HG03565 (cell line): ENCODE data around the gene SGMS1.
"Not testable (repeated sequence)": the region's sequence is repeated elsewhere in the genome, so short reads cannot be mapped to it uniquely, and the experiment has no call there.

ENCODE experiments used
- ATAC-seq: cut with Tn5 transposase; IDR thresholded peaks from one replicate; pipeline ENCODE4 v1.9.1; 2021; ENCODE audit warnings: mild to moderate bottlenecking, moderate library complexity; ENCODE audit not compliant: unreplicated experiment

Gene SGMS1

GRCh38 chr10:50585921-50586739 lies 37.6 kb downstream of the SGMS1 start:
- ATAC-seq, result no peak

GRCh38 chr10:50582766-50583762 lies 40.7 kb downstream of the SGMS1 start:
- ATAC-seq, result no peak

- no peak for ATAC-seq
Measured at GRCh38 chr10:50582046-50582445, 41.7 kb downstream of the SGMS1 start.

DNA sequence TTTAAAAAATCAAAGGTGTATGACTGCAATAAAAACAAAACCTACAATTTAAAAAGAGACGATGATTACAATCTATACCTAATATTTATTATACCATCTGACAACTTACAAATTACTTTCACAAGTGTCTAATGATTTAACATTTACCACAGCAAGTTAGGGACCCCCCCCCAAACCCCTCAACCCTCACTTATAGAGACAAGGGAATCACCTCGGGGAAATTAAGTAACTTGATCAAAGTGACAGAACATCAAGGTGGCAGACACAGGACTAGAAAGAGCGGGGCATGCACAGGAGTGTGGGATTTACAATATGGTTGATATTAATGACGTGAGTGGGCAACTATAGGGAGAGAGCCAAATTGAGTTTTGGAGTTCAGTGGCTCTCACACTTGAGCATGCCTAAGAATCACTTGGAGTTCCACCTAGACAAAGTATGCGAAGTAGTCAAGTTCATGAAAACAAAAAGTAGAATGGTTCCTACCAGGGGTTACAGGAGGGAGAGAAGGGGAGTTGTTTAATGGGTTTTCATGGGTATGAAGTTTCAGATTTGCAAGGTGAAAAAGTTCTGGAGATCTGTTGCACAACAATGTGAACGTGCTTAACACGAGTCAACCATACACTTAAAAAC lies 43.4 kb downstream of the SGMS1 start:
- no peak for ATAC-seq

DNA sequence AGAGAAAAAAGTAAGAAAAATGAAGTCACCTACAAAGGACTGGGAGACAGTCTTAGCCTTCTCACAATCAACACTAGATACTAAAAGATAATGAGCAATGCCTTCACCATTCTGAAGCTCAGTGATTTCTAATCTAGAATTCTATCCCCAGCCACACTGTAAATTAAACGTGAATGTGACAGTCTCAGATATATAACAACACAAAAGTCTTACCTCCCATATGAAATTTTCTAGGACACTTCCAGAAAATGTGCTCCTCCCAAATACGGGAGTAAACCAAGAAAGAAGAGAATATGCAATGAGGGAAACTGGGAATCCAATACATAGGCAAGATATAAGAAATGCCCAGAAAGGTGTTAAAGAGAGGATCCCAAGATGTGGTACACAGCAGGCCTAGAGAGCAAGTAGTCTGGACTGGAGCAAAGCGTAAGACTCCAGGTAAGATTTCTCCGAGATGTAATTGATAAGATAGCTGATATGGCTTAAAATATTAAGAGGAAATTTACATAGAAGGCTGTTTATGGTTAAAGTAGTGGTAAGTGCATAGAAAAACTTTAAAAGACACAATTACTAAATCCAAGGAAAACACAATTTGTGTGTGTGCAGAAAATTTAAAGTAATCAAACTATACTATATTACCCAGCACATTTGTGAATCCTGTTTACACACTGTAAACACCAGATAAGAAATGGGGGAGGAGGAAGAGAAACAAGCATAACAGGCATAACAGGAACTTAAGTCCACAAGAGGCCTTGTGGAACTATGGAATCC lies 44.1 kb downstream of the SGMS1 start:
- ATAC-seq, result no peak

DNA sequence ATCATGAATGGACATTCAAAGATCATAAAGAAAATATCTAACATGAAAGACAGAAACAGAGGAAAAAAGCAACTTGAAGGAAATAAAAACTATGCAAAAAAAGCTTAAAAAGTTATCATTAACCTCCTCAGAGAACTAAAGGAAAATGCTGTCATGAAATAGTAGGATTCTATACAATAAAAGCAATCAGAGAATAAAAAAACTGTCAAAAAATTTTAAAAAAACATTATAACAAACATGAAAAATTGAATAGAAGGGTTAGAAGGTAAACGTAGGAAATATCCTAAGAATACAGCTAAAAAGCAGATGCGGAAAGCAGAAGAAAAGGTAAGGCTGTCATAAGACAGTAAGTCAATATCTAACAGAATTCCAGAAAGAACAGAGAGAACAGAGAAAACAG lies 44.8 kb downstream of the SGMS1 start:
- no peak for ATAC-seq

- peak; percentile 54 for ATAC-seq
Measured at GRCh38 chr10:50577681-50578350, 45.9 kb downstream of the SGMS1 start.

DNA sequence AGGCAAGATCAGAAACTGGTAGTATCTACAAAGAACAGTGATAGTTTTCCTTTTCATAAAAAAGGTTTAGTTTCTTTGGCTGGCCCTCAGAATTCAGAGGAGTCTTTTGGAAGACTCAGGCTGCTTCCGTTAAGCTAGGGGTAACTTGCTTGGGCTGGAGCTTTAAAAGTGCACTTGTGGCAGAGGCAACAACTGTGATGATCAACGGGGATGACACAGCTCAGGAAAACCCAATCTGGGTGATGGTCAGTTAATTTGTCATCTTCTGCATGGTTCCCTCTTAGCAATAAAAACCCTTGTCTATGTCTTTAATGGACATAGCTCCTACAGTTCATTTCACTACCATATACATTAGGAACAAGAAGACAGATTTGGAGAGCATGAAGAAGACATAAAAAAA lies 46.7 kb downstream of the SGMS1 start:
- ATAC-seq, result no peak

GRCh38 chr10:50576245-50576815 lies 47.4 kb downstream of the SGMS1 start:
- ATAC-seq, result no peak

DNA sequence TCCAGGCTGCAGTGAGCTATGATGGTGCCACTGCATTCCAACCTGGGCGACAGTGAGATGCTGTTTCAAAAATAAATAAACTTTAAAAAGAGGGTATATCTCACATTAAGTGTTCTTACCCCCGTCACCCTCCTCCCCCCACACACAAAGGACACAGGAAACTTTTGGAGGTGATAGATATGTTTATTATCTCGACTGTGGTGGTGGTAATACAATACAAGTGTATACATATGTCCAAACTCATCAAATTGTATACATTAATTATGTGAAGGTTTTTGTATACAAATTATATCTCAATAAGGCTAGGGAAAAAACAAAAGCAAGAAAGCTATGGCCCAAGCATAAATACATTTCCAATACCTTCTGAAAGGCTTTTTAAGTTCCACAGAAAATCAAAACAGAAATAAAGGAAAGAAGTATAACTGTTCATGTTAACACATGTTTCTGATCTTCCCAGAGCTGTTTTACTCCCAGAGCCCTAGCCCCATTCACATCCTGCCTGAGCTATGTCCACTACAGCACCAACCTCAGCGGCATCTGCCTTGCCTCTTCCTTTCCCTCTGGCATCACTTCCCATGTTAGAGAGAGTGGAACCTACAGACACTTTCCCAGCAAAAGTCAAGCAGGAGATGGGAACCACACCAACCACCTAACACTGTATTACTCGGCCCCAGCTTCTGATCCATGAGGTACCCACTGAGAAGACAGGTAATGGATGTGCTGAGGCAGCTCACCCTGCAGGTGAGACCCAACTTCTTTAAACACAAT lies 48.1 kb downstream of the SGMS1 start:
- no peak for ATAC-seq

DNA sequence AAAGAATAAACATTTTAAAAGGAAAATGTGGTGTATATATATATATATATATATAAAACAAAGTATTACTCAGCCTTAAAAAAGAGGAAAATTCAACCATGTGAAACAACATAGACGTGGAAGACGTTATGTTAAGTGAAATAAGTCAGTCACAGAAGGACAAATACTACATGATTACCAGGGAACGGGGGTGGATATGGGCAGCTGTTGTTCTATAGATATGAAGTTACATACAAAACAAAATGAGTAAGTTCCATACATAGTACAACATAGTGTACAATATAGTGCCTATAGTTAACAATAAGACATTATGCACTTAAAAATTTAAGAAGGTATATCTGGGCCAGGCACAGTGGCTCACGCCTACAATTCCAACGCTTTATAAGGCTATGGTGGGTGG lies 48.8 kb downstream of the SGMS1 start:
- ATAC-seq, result no peak

GRCh38 chr10:50574305-50574704 lies 49.5 kb downstream of the SGMS1 start:
- no peak for ATAC-seq

GRCh38 chr10:50572017-50572491 lies 51.7 kb downstream of the SGMS1 start:
- no peak for ATAC-seq

DNA sequence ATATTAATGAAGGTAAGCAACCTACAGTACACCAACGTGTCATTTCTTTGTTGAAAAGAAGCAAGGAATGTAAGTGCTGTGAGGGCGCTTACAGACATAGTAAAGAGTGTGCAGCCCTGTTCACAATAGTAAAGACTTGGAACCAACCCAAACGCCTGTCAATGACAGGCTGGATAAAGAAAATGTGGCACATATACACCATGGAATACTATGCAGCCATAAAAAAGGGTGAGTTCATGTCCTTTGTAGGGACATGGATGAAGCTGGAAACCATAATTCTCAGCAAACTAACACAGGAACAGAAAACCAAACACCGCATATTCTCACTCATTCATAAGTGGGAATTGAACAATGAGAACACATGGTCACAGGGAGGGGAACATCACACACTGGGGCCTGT lies 55.0 kb downstream of the SGMS1 start:
- not testable (repeated sequence) for ATAC-seq

DNA sequence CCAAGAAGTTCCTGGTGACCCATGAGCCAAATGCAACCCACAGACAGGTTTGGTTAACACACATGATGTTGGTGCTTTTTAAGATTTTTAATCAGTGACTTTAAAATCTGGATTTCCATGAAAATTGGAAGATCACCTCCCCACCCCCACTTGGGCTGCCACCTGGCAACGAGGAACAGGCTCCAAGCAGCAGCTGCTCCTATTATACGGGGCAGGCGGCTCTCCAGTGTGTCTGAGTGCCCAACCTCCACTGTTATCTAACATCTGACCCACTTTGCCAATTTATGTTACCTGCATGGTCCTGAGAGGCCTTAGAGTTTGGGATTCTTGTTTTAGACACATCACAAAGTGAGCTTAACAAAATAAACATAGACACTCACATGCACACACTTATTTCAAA lies 56.4 kb downstream of the SGMS1 start:
- no peak for ATAC-seq

DNA sequence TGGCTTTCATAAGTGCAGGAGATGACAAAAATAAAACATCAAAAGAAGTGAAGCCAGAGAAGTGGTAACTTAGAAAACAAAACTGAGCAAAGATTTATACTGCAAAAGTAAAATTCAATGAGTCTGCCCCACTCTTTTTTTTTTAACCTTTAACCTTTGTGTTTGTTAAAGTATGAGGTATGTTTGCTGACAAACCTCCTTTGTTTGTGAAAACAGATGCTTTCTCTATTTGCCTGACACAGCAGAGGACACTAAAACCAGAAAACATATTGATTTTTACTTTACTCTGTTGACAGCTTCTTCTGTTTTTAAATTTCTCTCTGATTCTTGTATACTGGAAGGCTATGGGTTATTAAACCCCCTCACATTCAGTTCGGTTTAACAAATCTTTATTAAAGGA lies 57.6 kb downstream of the SGMS1 start:
- ATAC-seq, result no peak

DNA sequence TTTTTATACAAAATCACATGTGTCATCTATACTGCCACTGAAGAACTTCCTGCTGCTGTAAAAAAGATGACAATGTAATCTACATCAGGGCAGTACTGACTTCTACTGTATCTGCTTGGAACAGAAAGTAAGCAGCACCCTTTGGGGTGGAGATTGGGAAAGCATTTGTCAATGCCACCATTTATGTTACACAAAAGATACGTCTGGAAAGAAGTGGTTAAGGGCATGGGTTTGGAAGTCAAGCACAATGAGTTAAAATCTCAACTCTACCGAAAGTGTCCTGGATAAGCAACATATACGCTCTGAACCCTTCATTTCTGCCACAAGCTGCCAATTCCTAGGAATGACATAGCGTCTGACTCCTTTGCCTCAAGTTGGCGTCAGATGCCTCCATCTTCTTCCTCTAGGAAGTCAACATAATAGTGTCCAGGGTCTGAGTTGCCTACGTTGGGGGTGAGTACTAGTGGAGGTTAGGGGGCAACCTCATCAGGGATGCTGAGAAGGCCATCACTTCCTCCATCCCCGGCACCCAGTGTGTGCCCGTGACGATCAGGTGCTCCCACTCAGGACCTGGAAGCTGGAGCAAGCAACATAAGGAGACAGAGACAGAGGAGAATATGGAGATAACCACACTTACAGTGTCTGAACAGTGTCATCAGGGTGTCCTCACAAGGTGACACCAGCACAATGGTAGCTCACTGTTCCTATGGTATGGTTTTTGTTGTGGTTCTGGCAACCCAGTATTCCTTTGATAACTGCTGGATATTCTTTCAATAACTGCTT lies 58.3 kb downstream of the SGMS1 start:
- ATAC-seq, result no peak

DNA sequence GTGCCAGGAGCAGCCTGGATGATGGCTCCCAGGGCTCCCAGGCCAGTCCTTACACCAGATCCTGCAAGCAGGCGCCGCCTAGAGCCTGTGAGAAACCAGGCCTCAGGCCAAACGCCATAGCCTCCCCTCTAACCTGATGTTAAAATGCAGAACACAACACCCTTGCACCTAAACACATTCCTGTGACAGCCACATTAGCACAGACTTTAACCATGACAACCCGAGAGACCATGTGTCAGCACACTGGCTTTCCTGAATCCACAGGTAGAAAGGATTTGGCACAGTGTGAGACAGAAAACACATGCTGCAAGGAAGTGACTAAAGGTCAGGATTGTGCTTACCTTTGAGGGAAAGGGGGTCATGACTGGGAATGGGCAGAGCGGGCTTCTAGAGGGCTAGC lies 59.9 kb downstream of the SGMS1 start:
- ATAC-seq, result no peak
